CD4-positive, alpha-beta T cell treated with Interleukin-15 for 4 hours (primary cell): ENCODE data around the gene MRPL52.
"Not testable (repeated sequence)": the region's sequence is repeated elsewhere in the genome, so short reads cannot be mapped to it uniquely, and the experiment has no call there.

Experiments used
- DNase-seq: peaks from one replicate; pipeline ENCODE4 v3.0.0-alpha.2; 2020; ENCODE audit warnings: low spot score

Gene MRPL52

DNA sequence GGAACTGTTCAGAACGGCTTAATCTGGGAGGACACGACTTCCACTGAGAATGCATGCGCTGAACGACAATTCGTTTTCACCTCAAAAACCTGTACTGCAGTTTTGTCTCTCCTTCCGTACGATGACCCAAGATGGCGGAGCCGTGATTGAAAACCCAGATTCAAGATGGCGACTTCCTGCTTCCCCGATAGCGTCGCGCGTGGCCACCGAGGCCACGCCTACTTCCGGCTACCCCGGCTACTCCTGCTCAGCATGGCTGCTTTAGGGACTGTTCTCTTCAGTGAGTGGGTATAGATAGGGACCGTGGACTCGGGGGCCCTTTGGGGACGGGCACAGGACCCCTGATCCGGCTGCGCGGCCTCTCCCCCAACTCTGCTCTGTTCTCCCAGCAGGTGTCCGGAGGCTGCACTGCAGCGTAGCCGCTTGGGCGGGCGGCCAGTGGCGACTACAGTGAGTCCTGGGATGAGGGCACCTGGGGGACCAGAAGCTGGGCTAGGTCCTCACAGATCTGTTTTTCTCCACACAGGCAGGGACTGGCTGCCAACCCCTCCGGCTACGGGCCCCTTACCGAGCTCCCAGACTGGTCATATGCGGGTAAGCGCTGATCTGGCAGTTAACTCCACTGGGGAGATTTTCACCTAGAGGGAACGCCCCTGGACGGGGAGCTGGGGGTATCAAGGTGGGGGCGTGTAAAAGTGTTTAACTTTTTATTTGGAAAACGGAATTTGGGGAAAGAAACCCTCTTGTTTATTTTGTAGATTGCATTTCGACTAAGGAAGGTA, at the start of gene MRPL52:
Gene MRPL52 (plus strand): TSS at position 227 of the 782 bp plus-strand sequence. CDS start 26 bp downstream, at position 253.
- DNase-seq, result peak; percentile 91

DNA sequence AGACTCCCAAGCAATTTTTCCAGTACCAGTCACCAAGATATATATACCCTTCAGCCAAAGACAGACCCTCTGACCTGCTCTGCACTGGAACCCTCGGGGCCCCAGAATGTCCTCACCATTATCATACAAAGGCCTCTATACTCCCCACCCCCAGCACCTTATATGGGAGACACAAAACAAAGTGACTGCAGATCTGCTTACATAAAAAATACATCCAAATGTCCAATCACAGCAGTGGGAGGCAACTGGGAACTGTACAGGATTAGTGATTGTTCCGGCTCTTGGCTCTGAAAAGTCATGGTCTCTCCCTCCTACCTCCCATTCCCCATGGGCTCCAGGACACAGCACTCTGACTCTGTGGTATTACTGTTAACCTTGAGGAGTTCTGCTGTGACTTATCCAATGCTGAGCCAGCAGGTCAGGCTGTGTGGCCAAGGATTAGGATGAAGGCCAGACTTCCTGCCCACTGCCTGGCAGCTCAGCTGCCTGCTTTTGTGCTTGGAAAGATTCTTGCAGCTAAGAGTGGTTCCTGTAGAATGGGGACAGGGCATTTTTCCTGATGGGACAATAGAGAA, 49.5 kb upstream of the MRPL52 start:
- DNase-seq, result no peak

DNA sequence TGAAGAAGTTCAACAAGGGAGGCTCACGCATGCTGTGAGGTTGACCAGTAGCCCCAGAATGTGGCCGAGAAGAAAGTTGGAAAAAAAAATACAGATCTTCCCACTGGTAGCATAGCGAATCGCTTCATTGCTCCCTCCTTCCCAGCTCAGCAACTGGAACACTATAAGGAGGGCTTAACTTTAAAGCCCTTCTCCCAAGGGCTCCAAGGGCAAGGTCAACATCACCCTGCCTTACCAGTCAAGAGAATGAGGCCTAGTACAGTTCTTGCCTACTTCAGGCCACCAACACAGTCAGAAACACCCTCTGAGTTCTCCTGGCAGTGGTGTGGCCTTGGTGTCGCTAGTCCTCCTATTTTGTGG, 48.8 kb upstream of the MRPL52 start:
- no peak for DNase-seq

DNA sequence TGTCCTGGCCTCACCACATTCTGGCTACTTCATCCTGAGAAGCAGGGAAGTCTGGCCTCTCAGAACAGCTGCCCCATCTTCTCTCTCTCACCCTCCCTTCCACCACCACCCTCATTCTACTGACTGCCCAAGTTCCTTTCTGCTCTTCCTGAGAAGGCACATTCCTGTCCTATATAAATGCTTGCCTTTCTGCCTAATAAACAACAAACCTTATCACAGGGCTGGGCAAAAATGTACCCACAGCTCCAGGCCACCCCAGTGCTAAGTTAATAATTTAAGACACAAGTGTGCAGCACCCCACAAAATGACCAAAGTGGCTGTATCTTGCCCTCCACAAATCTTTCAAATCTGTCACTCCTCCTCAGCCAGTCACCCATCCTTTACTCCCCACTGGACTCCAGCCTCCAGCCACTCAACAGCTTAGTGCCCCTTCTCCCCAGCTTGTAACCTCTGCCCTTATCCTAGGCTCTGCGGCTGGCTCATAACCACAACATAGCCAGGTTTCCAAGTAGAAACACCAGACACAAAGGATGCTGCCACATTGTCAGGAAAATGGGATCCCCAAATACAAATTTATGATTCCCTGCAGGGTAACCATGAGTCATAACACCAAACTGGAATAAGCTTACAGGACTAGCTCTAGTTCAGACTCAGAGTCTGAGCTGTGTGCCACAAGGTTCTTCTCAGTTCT, 48.2 kb upstream of the MRPL52 start:
- no peak for DNase-seq

DNA sequence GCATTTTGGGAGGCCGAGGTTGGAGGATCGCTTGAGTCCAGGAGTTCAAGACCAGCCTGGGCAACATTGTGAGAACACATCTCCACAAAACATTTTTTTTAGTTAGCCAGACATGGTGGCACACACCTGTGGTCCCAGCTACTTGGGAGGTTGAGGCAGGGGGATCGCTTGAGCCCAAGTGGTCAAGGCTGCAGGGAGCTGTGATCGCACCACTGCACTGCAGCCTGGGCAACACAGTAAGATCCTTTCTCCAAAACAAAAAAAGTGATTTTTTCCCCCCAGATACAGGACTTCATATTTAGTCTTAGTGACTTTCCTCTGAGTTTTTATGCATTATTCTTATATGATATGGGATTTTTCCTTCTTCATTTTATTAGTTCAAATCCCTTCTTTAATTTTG, 43.0 kb upstream of the MRPL52 start:
- DNase-seq, result no peak

DNA sequence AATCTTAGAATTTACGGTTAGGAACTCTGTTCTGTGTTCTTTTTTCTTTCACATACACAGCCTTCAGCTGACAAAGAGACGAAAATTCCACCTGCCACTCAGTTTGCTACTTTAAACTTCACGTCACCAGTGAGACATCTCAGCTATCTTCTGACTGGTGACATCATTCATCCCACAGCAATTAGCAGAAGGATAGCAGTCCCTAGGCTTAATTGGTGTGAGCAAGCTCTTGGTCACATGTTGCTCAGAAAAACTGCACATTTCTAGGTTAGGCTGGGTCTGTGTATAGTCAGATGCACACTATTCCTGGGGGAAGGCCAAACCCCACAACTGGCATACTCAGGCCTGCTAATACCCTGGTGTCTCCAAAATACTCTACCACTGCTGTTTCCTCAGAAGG, 38.4 kb upstream of the MRPL52 start:
- no peak for DNase-seq

DNA sequence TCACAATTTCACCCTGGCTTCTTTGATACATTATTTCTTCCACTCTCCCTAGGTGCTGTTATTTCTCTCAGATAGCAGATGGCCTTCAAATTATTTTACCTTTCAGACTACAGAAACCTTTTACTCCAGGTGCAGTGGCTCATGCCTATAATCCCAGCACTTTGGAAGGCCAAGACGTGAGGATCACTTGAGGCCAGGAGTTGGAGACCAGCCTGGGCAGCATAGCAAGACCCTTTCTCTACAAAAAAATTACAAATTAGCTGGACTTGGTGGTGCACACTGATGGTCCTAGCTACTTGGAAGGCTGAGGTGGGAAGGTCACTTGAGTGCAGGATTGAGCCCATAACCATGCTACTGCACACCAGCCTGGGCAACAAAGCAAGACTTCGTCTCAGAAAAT, 37.5 kb upstream of the MRPL52 start:
- no peak for DNase-seq

DNA sequence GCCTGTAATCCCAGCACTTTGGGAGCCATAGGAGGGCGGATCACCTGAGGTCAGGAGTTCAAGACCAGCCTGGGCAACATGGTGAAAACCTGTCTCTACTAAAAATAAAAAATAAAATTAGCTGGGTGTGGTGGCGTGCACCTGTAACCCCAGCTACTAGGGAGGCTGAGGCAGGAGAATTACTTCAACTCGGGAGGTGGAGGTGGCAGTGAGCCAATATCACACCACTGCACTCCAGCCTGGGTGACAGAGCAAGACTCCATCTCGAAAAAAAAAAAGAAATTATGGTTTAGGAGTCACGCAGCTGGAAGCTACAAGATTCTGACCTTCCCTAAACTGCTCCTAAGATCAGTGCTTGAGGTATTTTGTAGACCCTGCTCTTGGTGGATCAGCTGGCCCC, 36.1 kb upstream of the MRPL52 start:
- not testable (repeated sequence) for DNase-seq

DNA sequence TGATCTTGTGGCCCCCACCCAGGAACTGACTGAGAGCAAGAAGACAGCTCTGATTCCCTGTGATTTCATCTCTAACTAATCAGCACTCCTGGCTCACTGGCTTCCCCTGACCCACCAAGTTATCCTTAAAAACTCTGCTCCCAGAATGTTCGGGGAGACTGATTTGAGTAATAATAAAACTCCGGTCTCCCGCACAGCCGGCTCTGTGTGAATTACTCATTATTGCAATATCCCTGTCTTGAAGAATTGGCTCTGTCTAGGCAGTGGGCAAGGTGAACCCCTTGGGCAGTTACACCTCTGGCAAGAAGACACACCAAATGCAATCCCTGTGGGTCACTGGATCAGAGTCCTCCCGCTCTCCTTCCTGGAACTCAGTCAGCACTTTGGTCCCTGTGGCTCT, 35.7 kb upstream of the MRPL52 start:
- no peak for DNase-seq

DNA sequence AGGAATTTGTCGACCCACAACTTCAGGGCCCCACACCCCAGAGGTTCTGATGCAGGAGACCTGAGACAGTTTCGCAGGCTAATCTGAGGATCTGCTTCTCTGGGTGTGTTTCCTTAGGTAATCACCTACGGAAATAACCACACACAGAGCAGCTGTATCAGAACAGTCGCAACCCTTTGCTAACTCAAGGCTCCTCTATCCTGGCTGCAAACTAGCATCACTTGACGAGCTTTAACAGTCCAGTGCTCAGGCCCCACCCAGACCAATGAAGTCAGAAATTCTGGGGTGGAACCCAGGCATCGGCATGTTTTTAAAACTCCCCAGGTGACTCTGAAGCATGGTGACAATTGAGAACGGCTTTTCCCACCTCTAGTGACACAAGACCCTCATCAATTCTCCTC, 35.1 kb upstream of the MRPL52 start:
- no peak for DNase-seq

DNA sequence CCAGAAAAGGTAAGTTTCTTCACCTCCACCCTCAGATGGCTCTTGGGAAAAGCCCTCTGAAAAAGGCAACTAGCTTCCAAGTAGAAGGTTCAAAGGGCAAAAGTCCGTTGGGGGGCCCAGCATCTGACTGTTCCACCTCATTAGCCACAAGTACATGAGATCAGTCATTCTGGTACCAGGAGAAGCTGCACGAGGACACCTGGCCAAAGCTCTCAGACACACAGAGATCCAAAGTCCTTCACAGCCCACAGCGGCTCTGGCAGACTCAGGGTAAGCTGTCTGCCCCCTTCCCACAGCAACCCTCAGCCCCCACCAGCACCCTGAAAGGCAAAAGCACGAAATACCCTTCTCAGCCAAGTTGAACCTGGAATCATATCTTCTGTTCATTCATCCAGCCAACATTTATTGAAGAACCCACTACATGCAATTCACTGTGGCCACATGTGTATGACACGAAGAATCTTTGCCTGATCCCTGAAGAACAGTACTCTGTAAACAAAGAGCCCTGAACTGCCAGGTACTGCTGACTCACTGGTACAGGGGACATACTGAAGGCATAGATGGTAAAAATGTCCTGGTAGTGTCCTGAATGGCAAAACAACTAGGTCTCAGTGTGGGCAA, 33.5 kb upstream of the MRPL52 start:
- DNase-seq, result no peak

DNA sequence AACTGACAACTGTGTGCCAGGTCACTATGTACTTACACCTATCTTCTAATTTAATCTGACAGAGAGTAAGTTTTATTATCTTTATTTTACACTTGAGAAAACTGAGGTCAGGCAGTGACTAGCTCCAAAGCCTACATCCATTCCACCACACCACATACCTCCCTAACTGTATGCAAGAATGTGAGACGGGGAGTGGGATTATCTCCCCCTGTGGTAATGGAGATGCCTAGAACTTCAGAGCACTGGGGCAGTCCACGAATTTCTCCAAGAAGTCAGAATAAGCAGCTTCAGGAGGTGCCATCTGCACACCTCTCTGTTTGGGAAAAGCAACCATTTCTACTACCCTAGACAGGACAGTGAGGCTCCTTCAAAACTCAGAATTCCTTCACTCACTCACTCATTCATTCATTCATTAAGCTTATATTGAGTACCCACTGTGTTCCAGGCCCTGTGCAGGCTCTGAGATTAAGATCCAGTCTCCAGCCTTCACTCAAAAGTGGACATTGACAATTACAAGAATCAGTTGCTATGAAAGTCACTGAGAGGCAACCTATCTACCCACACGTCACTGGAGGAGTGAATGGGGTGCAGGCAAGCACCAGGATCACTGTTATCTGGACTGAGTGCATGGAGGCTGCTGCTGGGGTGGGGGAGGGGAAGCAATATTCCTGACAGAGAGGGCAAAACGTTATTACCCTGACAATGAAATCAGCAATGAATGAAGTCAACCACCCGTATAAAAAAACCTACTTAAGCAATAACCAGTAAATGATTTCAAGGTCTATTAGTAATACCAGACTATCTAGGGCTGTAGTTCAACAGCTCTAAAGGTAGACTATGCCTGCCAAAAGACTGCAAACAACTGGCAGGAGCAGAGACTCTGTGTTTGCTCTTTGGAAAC, 32.4 kb upstream of the MRPL52 start:
- no peak for DNase-seq

DNA sequence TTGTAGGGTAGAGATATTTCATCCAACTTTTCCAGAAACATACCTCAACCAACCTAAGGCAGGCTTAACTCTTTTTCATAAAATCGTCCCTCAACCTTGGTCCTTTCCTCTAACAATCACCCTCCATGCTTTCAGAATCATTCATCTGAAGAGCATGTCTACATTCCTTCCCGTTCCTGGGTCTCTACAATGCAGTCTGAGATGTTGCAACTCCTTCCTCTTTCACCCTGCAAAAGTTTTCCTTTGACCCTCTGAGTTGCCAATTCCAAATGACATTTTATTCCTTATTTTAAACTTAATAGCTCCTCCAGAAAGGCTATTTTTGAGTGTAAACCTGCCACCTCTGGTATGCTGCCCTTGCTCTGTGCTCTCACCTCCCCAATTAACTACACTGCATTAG, 31.2 kb upstream of the MRPL52 start:
- DNase-seq, result no peak

DNA sequence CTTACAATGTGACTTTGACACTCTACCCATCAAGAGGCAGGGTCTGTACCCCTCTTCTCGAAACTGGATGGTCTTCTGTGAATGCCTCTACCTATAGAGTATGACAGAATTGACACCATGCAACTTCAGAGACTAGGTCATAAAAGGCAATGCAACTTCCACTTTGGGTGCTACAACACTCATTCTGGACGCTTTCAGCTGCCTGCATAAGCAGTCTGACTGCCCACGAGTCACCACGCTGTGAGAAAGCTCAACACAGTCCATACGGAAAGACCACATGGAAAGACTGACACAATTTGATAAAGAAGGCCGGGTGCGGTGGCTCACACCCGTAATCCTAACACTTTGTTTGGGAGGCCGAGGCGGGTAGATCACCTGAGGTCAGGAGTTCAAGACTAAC, 29.3 kb upstream of the MRPL52 start:
- DNase-seq, result no peak

DNA sequence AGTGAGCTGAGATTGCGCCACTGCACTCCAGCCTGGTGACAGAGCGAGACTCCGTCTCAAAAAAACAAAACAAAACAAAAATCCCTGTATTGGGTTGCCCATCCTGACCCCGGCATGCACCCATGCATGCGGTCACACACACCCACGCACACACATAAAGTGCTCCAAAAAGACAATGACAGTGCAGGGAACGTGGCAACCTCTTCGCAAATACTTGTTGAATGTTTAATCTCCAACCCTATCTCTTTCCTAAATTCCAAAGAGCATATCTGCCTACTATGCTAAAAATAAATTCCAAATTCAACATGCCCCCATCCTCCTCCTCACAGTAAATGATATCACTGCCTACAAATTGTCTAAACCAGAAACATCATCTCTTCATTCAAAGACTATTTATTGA, 28.0 kb upstream of the MRPL52 start:
- DNase-seq, result no peak

DNA sequence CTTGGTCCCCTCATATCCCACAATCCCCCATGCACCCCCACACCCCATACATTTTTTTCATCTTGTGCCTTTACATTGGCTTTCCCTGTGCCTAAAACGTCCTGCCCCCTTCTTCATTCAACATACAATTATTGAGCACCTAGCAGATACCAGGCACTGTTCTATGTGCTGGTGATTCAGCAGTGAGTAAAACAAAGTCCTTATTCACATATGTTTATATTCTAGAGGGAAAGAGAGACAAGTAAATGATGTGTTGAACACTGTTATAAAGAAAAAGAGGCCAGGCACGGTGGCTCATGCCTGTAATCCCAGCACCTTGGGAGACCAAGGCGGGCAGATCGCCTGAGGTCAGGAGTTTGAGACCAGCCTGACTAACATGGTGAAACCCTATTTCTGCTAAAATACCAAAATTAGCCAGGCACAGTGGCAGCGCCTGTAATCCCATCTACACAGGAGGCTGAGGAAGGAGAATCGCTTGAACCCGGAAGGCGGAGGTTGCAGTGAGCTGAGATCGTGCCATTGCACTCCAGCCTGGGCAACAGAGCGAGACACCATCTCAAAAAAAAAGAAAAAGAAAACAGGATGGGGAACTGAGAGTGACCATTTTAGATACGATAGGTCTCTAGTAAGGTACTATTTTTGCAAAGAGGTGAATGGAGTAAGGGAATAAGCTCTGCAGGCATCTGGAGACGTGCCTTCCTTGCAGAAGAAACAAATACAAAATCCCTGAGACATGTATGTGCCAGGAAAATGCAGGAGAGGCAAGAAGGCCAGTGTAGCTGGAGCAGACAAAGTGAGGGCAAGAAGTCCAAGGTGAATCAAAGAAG, 26.6 kb upstream of the MRPL52 start:
- DNase-seq, result no peak

DNA sequence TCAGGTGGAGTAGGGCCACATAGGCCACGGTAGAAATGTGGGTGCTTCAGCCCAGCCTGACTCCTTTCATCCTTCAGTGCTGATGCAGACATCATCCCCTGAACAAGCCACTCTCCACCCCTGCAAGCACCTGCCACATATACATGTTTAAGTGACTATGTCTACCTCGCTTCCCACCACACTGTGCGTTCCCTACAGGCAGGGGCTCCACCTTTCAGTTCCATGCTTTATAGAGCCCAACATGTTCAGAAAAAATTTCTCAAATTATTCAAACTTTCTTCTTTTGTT, 26.1 kb upstream of the MRPL52 start:
- DNase-seq, result no peak

DNA sequence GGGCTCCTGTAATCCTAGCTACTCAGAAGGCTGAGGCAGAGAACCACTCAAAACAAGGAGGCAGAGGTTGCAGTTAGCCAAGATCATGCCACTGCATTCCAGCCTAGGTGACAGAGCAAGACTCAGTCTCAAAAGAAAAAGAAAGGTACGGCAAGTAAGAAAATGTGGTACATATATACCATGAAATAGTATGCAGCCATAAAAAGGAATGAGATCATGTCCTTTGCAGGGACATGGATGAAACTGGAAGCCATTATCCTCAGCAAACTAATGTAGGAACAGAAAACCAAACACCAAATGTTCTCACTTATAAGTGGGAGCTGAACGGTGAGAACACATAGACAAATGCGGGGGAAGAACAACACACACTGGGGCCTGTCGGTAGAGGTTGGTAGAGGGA, 24.5 kb upstream of the MRPL52 start:
- DNase-seq, result not testable (repeated sequence)

DNA sequence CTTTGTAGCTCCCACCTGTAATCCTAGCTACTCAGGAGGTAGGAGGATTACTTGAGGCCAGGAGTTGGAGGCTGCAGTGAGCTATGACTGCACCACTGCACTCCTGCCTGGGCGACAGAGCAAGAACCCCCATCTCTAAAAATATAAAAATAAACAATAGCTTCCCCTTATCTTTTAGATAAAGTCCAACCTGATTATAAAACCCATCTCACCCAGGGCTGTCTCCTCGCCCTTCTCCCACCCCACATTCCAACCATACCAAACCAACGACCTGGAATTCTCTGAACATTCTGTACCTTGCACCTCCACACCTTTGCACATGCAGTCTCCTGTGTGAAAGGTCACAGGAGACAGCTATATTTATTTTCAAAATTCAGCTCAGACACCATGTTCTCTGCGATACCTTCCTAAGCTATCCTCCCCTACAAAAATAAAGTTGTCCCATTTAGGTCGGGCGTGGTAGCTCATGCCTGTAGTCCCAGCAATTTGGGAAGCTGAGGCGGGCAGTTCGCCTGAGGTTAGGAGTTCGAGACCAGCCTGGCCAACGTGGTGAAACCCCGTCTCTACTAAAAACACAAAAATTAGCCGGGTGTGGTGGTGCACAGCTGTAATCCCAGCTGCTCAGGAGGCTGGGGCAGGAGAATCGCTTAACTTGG, 22.1 kb upstream of the MRPL52 start:
- no peak for DNase-seq

DNA sequence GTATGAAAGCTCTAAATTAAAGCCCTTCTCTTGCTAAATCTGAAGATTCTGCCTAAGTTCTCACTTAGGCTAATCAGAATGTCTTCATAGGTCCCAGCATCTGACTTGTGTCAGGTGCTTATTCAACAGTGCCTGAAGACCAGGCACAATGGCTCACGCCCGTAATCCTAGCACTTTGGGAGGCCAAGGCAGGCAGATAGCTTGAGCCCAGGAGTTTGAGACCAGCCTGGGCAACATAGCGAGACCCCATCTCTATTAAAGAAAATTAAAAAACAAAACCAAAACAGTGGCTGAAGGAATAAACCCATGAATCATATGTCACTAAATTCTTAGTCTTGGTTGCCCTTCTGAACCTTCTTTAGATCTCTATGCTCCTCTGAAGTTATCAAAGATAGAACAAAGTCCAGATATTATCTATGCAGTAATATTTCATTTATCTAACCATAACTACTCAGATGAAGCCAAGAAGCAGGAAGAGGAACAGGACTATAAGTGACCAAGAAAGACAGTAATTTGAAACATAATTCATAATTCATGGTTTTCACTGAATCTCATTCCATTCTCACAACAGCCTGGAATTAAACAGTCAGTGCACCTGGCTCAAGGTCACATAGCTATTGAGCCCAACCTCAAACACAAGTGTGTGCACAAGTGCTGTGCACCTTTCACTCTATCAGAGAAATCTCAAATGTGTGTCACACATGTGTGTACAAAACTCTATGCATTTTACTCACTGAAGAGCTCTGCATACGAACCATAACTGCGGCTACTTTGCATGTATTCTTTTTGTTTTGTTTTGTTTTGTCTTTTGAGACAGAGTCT, 21.1 kb upstream of the MRPL52 start:
- DNase-seq, result no peak
